Keratinocyte (primary cell): ENCODE results near the gene ADAM30. TPM values are rescaled to one million over a fixed set of nuclear protein-coding genes. Genes with fewer than 3 reads are reported as not detected.

ENCODE experiments used
- DNase-seq: peaks from one replicate; pipeline ENCODE4 v3.0.0-alpha.2; 2011; ENCODE audit warnings: low read depth, missing footprints, low spot score
- FAIRE-seq: peaks from 2 replicates; lab custom pipeline; 2011; peaks lifted over from hg19 to GRCh38; lab: Jason Lieb, UNC
- H2AFZ ChIP-seq: 2 replicates; pipeline ENCODE4 v1.6.0; 2012; ENCODE audit warnings: low read length, control low read depth, inconsistent platforms; ENCODE audit not compliant: control insufficient read depth
- H3K27ac ChIP-seq: 2 replicates; pipeline ENCODE4 v1.5.1; 2011; ENCODE audit warnings: low read length; ENCODE audit not compliant: control insufficient read depth, insufficient read depth
- H3K27me3 ChIP-seq: 3 replicates; pipeline ENCODE4 v1.6.0; 2011; ENCODE audit warnings: low read length; ENCODE audit not compliant: control insufficient read depth, insufficient read depth; ENCODE audit errors: extremely low read depth
- H3K36me3 ChIP-seq, 2 experiments: 2 replicates in 1 of 2; 3 replicates in 1 of 2; pipeline ENCODE4 v1.5.1; 2011; ENCODE audit warnings: low read length in 2 of 2, mild to moderate bottlenecking in 1 of 2; ENCODE audit not compliant: control insufficient read depth in 2 of 2, insufficient read depth in 2 of 2; ENCODE audit errors: extremely low read depth in 1 of 2
- H3K4me1 ChIP-seq: 3 replicates; pipeline ENCODE4 v1.5.1; 2011; ENCODE audit warnings: low read length; ENCODE audit not compliant: control insufficient read depth, insufficient read depth; ENCODE audit errors: extremely low read depth
- H3K4me2 ChIP-seq: 3 replicates; pipeline ENCODE4 v1.6.0; 2011; ENCODE audit warnings: low read depth, low read length; ENCODE audit not compliant: control insufficient read depth, insufficient read depth; ENCODE audit errors: extremely low read depth
- H3K4me3 ChIP-seq, 3 experiments: fragments of 200-600 bp in 1 of 3; sonication (generic) in 1 of 3; 2 replicates in 2 of 3; 3 replicates in 1 of 3; pipeline ENCODE4 v1.5.1; 2011 to 2016; ENCODE audit warnings: low read length in 3 of 3, mild to moderate bottlenecking in 3 of 3, control low read depth in 2 of 3, inconsistent platforms in 1 of 3, low read depth in 1 of 3, mixed read lengths in 1 of 3, mixed run types in 1 of 3, moderate library complexity in 1 of 3; ENCODE audit not compliant: control insufficient read depth in 2 of 3, insufficient read depth in 2 of 3; ENCODE audit errors: extremely low read depth in 1 of 3
- H3K79me2 ChIP-seq: 2 replicates; pipeline ENCODE4 v1.6.0; 2012; ENCODE audit warnings: low read length; ENCODE audit not compliant: control insufficient read depth, insufficient read depth
- H3K9ac ChIP-seq: 3 replicates; pipeline ENCODE4 v1.6.0; 2011; ENCODE audit warnings: low read length; ENCODE audit not compliant: control insufficient read depth, insufficient read depth; ENCODE audit errors: extremely low read depth
- H3K9me1 ChIP-seq: 3 replicates; pipeline ENCODE4 v1.6.0; 2011; ENCODE audit warnings: low read length; ENCODE audit not compliant: control insufficient read depth, insufficient read depth; ENCODE audit errors: extremely low read depth
- H3K9me3 ChIP-seq: 2 replicates; pipeline ENCODE4 v1.5.1; 2012; ENCODE audit warnings: low read depth, low read length; ENCODE audit not compliant: control insufficient read depth
- H4K20me1 ChIP-seq: 3 replicates; pipeline ENCODE4 v1.6.0; 2011; ENCODE audit warnings: low read length; ENCODE audit not compliant: control insufficient read depth, insufficient read depth; ENCODE audit errors: extremely low read depth
- EZH2 ChIP-seq: IDR thresholded peaks from one replicate; pipeline ENCODE4 v1.6.1; 2012; ENCODE audit warnings: inconsistent platforms, mild to moderate bottlenecking, low read length, moderate library complexity
- dilution Hi-C: fragments of 300-500 bp; cut with MboI; formaldehyde crosslinking; loops from one replicate; pipeline ENCODE4 v1.7.0; 2020; ENCODE audit warnings: low sequenced_read_pairs; ENCODE audit not compliant: extremely low pct_ligation_motif_present
- polyA plus RNA-seq, 5 experiments: library from polyadenylated mRNA; depleted of rRNA in 3 of 5; stranded (reverse) in 3 of 5; stranded (forward) in 1 of 5; unstranded in 1 of 5; fragments of >200 nt; gene quantifications; 1 replicate in 1 of 5; 2 replicates in 3 of 5; 3 replicates in 1 of 5; pipeline versions ENCODE4 v1.2.1 to v1.2.3, GENCODE V29; 2011 to 2012; ENCODE audit warnings: missing spikeins in 2 of 5, low read depth in 1 of 5, low replicate concordance in 1 of 5
- TF ChIP-seq, protein P1 (sequence below), 3 experiments: IDR thresholded peaks in 1 of 3; conservative IDR thresholded peaks in 1 of 3; optimal IDR thresholded peaks in 1 of 3; 2 replicates in 2 of 3; 3 replicates in 1 of 3; pipeline versions ENCODE3 to v1.5.1; 2011; ENCODE audit warnings: low read length in 3 of 3, mild to moderate bottlenecking in 3 of 3, moderate library complexity in 2 of 3, control low read depth in 1 of 3, inconsistent platforms in 1 of 3; ENCODE audit not compliant: insufficient read depth in 2 of 3; ENCODE audit errors: extremely low read depth in 1 of 3

The ADAM30 gene
- polyA plus RNA-seq, 1 donor (not counting 4 experiments of a cell fraction or from before 2014, with no cell fraction given): not detected

DNA sequence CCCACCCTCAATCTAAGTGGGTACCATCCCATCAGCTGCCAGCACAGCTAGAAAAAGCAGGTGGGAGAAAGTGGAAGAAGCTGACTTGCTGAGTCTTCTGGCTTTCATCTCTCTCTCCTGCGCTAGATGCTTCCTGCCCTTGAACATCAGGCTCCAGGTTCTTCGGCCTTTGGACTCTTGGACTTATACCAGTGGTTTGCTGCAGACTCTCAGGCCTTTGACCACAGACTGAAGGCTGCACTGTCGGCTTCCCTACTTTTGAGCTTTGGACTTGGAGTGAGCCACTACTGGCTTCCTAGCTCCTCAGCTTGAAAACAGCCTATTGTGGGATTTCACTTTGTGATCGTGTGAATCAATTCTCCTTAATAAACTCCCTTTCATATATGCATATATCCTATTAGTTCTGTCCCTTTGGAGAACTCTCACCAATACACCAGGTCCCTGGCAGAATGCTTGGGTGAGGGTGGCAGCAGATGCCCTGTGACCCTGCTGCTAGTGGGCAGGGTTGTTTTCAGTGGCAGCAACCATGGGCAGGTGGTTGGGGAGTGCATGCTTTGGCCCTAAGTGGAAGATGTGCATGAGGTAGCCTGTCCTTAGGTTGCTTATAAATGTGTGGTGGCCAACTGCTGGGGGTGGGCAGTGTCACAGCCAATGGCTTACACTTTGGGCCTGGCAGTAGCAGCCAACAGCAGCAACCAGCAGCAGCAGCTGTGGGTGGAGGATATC, 10.8 kb upstream of the ADAM30 start:
- FAIRE-seq: no peak
- Histone ChIP-seq H3K27me3 (peaks cover 4% of the 10 kb centered on the region), H3K79me2 (no peaks in the 10 kb centered on the region), H3K4me1 (no peaks in the 10 kb centered on the region), H3K9me3 (no peaks in the 10 kb centered on the region), H3K36me3 (no peaks in the 10 kb centered on the region), H3K27ac (no peak overlapping the region), H3K9ac (no peak overlapping the region), H4K20me1 (no peaks in the 10 kb centered on the region), H2AFZ (no peak overlapping the region), H3K4me3 (no peak overlapping the region), H3K4me2 (no peak overlapping the region), H3K9me1 (no peaks in the 10 kb centered on the region)
- TF ChIP-seq, protein P1, sequence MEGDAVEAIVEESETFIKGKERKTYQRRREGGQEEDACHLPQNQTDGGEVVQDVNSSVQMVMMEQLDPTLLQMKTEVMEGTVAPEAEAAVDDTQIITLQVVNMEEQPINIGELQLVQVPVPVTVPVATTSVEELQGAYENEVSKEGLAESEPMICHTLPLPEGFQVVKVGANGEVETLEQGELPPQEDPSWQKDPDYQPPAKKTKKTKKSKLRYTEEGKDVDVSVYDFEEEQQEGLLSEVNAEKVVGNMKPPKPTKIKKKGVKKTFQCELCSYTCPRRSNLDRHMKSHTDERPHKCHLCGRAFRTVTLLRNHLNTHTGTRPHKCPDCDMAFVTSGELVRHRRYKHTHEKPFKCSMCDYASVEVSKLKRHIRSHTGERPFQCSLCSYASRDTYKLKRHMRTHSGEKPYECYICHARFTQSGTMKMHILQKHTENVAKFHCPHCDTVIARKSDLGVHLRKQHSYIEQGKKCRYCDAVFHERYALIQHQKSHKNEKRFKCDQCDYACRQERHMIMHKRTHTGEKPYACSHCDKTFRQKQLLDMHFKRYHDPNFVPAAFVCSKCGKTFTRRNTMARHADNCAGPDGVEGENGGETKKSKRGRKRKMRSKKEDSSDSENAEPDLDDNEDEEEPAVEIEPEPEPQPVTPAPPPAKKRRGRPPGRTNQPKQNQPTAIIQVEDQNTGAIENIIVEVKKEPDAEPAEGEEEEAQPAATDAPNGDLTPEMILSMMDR (optimal IDR thresholded peaks at IDR 0.05 in 1 of 3, IDR thresholded peaks at IDR 0.05 in 1 of 3, conservative IDR thresholded peaks at IDR 0.05 in 1 of 3; ENCODE audit: extremely low read depth in 1 of 3, insufficient read depth in 2 of 3, low read length in 3 of 3): no peak
- no peak for TF ChIP-seq EZH2
- no peak for DNase-seq
- dilution Hi-C loops: no loop called here

DNA sequence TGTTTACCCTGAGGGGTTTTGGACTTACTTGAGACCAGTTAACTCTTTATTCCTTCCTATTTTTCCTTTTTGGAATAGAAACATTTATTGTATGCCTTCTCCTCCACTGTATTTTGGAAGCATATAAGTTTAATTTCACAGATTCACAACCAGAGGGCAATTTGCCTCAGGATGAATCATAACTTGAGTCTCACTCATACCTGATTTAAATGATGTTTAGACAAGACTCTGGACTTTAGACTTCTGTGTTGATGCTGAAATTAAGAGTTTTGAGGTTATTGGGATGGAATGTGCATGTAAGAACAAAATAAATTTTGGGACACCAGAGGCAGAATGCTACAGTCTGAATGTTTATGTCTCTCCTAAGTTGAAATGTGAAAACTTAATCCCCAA, 7.1 kb upstream of the ADAM30 start:
- FAIRE-seq: no peak

More for the DNA sequence above, 7.1 kb upstream of the ADAM30 start:
- no peak for DNase-seq
- Histone ChIP-seq H3K9ac (no peak overlapping the region), H3K4me2 (no peak overlapping the region), H3K79me2 (no peaks in the 10 kb centered on the region), H3K4me1 (no peaks in the 10 kb centered on the region), H3K9me3 (no peaks in the 10 kb centered on the region), H4K20me1 (no peaks in the 10 kb centered on the region), H3K27me3 (peaks cover 5% of the 10 kb centered on the region), H3K9me1 (no peaks in the 10 kb centered on the region), H3K36me3 (no peaks in the 10 kb centered on the region), H3K4me3 (no peak overlapping the region), H2AFZ (no peak overlapping the region), H3K27ac (no peak overlapping the region)
- no peak for TF ChIP-seq EZH2
- TF ChIP-seq, protein P1 (optimal IDR thresholded peaks at IDR 0.05 in 1 of 3, IDR thresholded peaks at IDR 0.05 in 1 of 3, conservative IDR thresholded peaks at IDR 0.05 in 1 of 3; ENCODE audit: extremely low read depth in 1 of 3, insufficient read depth in 2 of 3, low read length in 3 of 3): no peak
- dilution Hi-C loops: no loop called here
